H1 (cell line): Measurements from ENCODE around the gene ARV1. TPM values are rescaled to one million over a fixed set of nuclear protein-coding genes. Genes with fewer than 3 reads are reported as not detected.

Experiments
- CHD2 ChIP-seq: IDR thresholded peaks from 2 replicates; pipeline ENCODE4 v1.6.1; 2012; ENCODE audit warnings: low read length, improper control_type of control experiment
- CHD7 ChIP-seq: fragments of 300-600 bp; sonication (generic); IDR thresholded peaks from 2 replicates; pipeline ENCODE4 v1.7.1; 2012; ENCODE audit warnings: low read length, moderate library complexity, mild to moderate bottlenecking, inconsistent platforms; ENCODE audit not compliant: insufficient replicate concordance
- polyA plus RNA-seq, 7 experiments: library from polyadenylated mRNA; depleted of rRNA in 3 of 7; stranded (reverse) in 5 of 7; unstranded in 2 of 7; fragments of >200 nt in 5 of 7; fragments of 200-250 nt in 2 of 7; gene quantifications; 1 replicate in 5 of 7; 2 replicates in 1 of 7; 4 replicates in 1 of 7; pipeline versions ENCODE4 v1.2.1 to v1.2.3, GENCODE V29; 2011 to 2013; ENCODE audit warnings: missing spikeins in 2 of 7, mixed read lengths in 2 of 7
- total RNA-seq: library from RNA; stranded (reverse); fragmentation: NEBNext Ultra II Directional; extraction: Animal tissue kit (Norgen Biotek cat#: 25700); gene quantifications from 2 replicates; pipeline ENCODE4 v1.2.1, GENCODE V29; 2021

Gene ARV1
- total and polyA plus RNA-seq, 2 of the 8 experiments (the other 6 are each of a cell fraction or from before 2014, with no cell fraction given): 13.1 to 13.4 TPM

- TF ChIP-seq CHD2: no peak
- TF ChIP-seq CHD7: no peak
- TF ChIP-seq, all 59 proteins: peak for 0
Observed at GRCh38 chr1:230936475-230936874, 42.4 kb upstream of the ARV1 start (continued).
